ENCODE data around the gene GAS7.
"Not testable (repeated sequence)": the region's sequence is repeated elsewhere in the genome, so short reads cannot be mapped to it uniquely, and the experiment has no call there.

The GAS7 gene

GRCh38 chr17:10105513-10106001 is 92.8 kb downstream of the GAS7 start:
- DNase-seq: no peak

GRCh38 chr17:10103712-10104111 is 94.7 kb downstream of the GAS7 start:
- DNase-seq: no peak

GRCh38 chr17:10102817-10103216 is 95.6 kb downstream of the GAS7 start:
- no peak for DNase-seq

GRCh38 chr17:10099051-10099571 is 99.3 kb downstream of the GAS7 start:
- no peak for DNase-seq

- DNase-seq: no peak
Measured at GRCh38 chr17:10096596-10096995, 101.8 kb downstream of the GAS7 start.

GRCh38 chr17:10095295-10095694 is 103.1 kb downstream of the GAS7 start:
- DNase-seq: not testable (repeated sequence)

- DNase-seq: no peak
Measured at GRCh38 chr17:10094797-10095196, 103.6 kb downstream of the GAS7 start.

GRCh38 chr17:10092595-10092994 is 105.8 kb downstream of the GAS7 start:
- DNase-seq: no peak

GRCh38 chr17:10091046-10091445 is 107.4 kb downstream of the GAS7 start:
- DNase-seq: no peak

- DNase-seq: no peak
Measured at GRCh38 chr17:10089196-10089804, 109.1 kb downstream of the GAS7 start.

GRCh38 chr17:10088444-10088843 is 110.0 kb downstream of the GAS7 start:
- DNase-seq: no peak

GRCh38 chr17:10087355-10087754 is 111.1 kb downstream of the GAS7 start:
- DNase-seq: peak; percentile 25

- DNase-seq: no peak
Measured at GRCh38 chr17:10083864-10084263, 114.5 kb downstream of the GAS7 start.

- no peak for DNase-seq
Measured at GRCh38 chr17:10082795-10083194, 115.6 kb downstream of the GAS7 start.

GRCh38 chr17:10081571-10082169 is 116.7 kb downstream of the GAS7 start:
- DNase-seq: no peak

- no peak for DNase-seq
Measured at GRCh38 chr17:10077561-10078299, 120.7 kb downstream of the GAS7 start.

GRCh38 chr17:10075919-10076318 is 122.5 kb downstream of the GAS7 start:
- DNase-seq: no peak

- DNase-seq: no peak
Measured at GRCh38 chr17:10073941-10074340, 124.5 kb downstream of the GAS7 start.

GRCh38 chr17:10072556-10073425 is 125.6 kb downstream of the GAS7 start:
- no peak for DNase-seq

GRCh38 chr17:10072086-10072485 is 126.3 kb downstream of the GAS7 start:
- no peak for DNase-seq

- no peak for DNase-seq
Measured at GRCh38 chr17:10071141-10071540, 127.3 kb downstream of the GAS7 start.

- no peak for DNase-seq
Measured at GRCh38 chr17:10070690-10071089, 127.7 kb downstream of the GAS7 start.

- DNase-seq: no peak
Measured at GRCh38 chr17:10069301-10069700, 129.1 kb downstream of the GAS7 start.

All from hematopoietic multipotent progenitor cell treated with erythropoietin and hydrocortisone succinate and interleukin-3 and kit ligand, for 4 days (in vitro differentiated cells).